ENCODE measurements around the gene GABRB2.

DNA sequence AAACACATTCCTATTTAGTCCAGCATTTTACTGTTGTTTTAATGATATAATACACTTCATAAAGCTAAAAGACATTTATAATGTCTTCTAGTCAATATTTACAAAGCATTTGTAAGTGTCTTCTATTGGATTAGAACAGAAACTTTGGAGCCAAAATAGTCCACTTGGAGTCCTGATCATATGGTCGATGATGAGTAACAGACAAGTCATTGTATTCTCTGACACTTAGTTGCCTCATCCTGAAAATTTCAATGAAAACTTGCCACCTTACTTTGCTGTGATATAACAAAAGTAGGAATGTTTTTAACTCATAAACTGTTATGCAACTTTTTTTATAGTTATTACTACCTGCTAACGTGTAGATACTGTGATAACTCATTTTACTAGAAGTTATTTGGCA lies 132.5 kb downstream of the GABRB2 start:
- no peak for TF ChIP-seq CSDC2 (CRISPR knock-in tag; IDR thresholded peaks at IDR 0.05)
- no peak for TF ChIP-seq BACH2 (CRISPR knock-in tag; IDR thresholded peaks at IDR 0.05; ENCODE audit: borderline replicate concordance)
- TF ChIP-seq ESRRG (CRISPR knock-in tag; IDR thresholded peaks at IDR 0.05), result no peak
- no peak for TF ChIP-seq ZFP30 (CRISPR knock-in tag; IDR thresholded peaks at IDR 0.05)
- TF ChIP-seq ARNTL (CRISPR knock-in tag; IDR thresholded peaks at IDR 0.05; ENCODE audit: borderline replicate concordance, low read depth), result no peak
- no peak for TF ChIP-seq ZNF565 (CRISPR knock-in tag; conservative IDR thresholded peaks at IDR 0.05; ENCODE audit: low read depth)
